Left renal pelvis (tissue), 4 donors: ENCODE measurements around the gene NCOR1. TPM values are rescaled to one million over a fixed set of nuclear protein-coding genes. Genes with fewer than 3 reads are reported as not detected.

ENCODE experiments used
- DNase-seq, 4 donors: peaks; one replicate each; pipeline ENCODE4 v3.0.0-alpha.2; 2013; ENCODE audit warnings: low read depth in 4 of 4, low spot score in 3 of 4
- polyA plus RNA-seq, 4 donors: library from polyadenylated mRNA; unstranded; fragments of 120-200 nt; gene quantifications; one replicate each; pipeline ENCODE4 v1.2.1, GENCODE V29; 2013; ENCODE audit not compliant: insufficient read length in 4 of 4

The NCOR1 gene
- polyA plus RNA-seq, 4 donors, result 66.5 to 109 (median 108) TPM

GRCh38 chr17:15981646-15982580 lies 233.4 kb downstream of the NCOR1 start:
- DNase-seq, result no peak

GRCh38 chr17:15981208-15981607 lies 234.1 kb downstream of the NCOR1 start:
- no peak for DNase-seq

Other genes starting within 250 kb of the NCOR1 start
- 10 to 100 TPM; 31.6 to 63.5 (median 47.7) TPM for gene ZSWIM7, start 215.8 kb downstream of the NCOR1 start, polyA plus RNA-seq
- gene TTC19, start 215.7 kb downstream of the NCOR1 start, polyA plus RNA-seq, result 10 to 100 TPM; 31.6 to 67.6 (median 62.8) TPM
- 10 to 100 TPM; 24.9 to 42.3 (median 28.4) TPM for gene PIGL, start 1.7 kb upstream of the NCOR1 start, polyA plus RNA-seq
- gene CENPV, start 137.9 kb upstream of the NCOR1 start, polyA plus RNA-seq, result 10 to 100 TPM; 46.6 to 83.9 (median 72.6) TPM
- 1,000 to 10,000 TPM; 1,845 to 2,180 (median 2,039) TPM for gene UBB, start 165.6 kb upstream of the NCOR1 start, polyA plus RNA-seq
- 1 to 10 TPM; 1.7 to 3.8 (median 3.1) TPM for gene TRPV2, start 200.0 kb upstream of the NCOR1 start, polyA plus RNA-seq